IgD-negative memory B cell (primary cell): ENCODE measurements around the gene EQTN. TPM values are rescaled to one million over a fixed set of nuclear protein-coding genes. Genes with fewer than 3 reads are reported as not detected.
A peak's percentile ranks its signal among the peaks of the same experiment; 100 is the strongest.

Experiments
- H3K27ac Mint-ChIP-seq, 3 donors: one replicate each; pipeline ENCODE4 v1.8.0; 2020 to 2022; ENCODE audit warnings: mild to moderate bottlenecking in 3 of 3, mixed read lengths in 3 of 3, moderate library complexity in 1 of 3
- H3K27me3 Mint-ChIP-seq: one replicate; pipeline ENCODE4 v1.8.0; 2021; ENCODE audit warnings: mixed read lengths
- H3K36me3 Mint-ChIP-seq: one replicate; pipeline ENCODE4 v1.8.0; 2020; ENCODE audit warnings: mild to moderate bottlenecking, mixed read lengths
- H3K4me1 Mint-ChIP-seq, 3 donors: one replicate each; pipeline ENCODE4 v1.8.0; 2020 to 2022; ENCODE audit warnings: mixed read lengths in 3 of 3, mild to moderate bottlenecking in 1 of 3
- H3K4me3 Mint-ChIP-seq, 4 donors: one replicate each; pipeline ENCODE4 v1.8.0; 2020 to 2022; ENCODE audit warnings: mild to moderate bottlenecking in 4 of 4, mixed read lengths in 4 of 4, moderate library complexity in 3 of 4
- H3K9me3 Mint-ChIP-seq, 3 donors: one replicate each; pipeline ENCODE4 v1.8.0; 2020 to 2021; ENCODE audit warnings: mixed read lengths in 3 of 3, mild to moderate bottlenecking in 1 of 3
- polyA plus RNA-seq: library from polyadenylated mRNA; unstranded; fragments of 300-500 nt; fragmentation: Illumina TruSeq; gene quantifications from one replicate; pipeline ENCODE4 v1.2.3, GENCODE V29; 2021

EQTN gene
- polyA plus RNA-seq, 1 donor from 2014 or later, result 0.35 TPM

GRCh38 chr9:27329291-27329690 lies 32.3 kb upstream of the EQTN start:
- H3K36me3 Mint-ChIP-seq, result peaks cover 7% of the 10 kb centered on the region
- H3K27ac Mint-ChIP-seq, result no peak overlapping the region
- no peaks in the 10 kb centered on the region for H3K27me3 Mint-ChIP-seq
- H3K4me3 Mint-ChIP-seq, result no peak overlapping the region
- H3K4me1 Mint-ChIP-seq, result peaks cover 0 to 7% (median 6%) of the 10 kb centered on the region in 3 donors
- H3K9me3 Mint-ChIP-seq, result no peaks in the 10 kb centered on the region

GRCh38 chr9:27328483-27328882 lies 31.5 kb upstream of the EQTN start:
- peaks cover 7% of the 10 kb centered on the region for H3K36me3 Mint-ChIP-seq
- H3K27me3 Mint-ChIP-seq, result no peaks in the 10 kb centered on the region
- H3K4me1 Mint-ChIP-seq, result peaks cover 0 to 7% (median 5%) of the 10 kb centered on the region in 3 donors
- no peaks in the 10 kb centered on the region for H3K9me3 Mint-ChIP-seq
- no peak overlapping the region for H3K4me3 Mint-ChIP-seq
- no peak overlapping the region for H3K27ac Mint-ChIP-seq

GRCh38 chr9:27311184-27311583 lies 14.2 kb upstream of the EQTN start:
- no peaks in the 10 kb centered on the region for H3K36me3 Mint-ChIP-seq
- H3K27ac Mint-ChIP-seq, result peak overlapping the region in 1 of 3 donors; percentile 17
- H3K27me3 Mint-ChIP-seq, result no peaks in the 10 kb centered on the region
- H3K4me3 Mint-ChIP-seq, result no peak overlapping the region
- H3K4me1 Mint-ChIP-seq, result no peaks in the 10 kb centered on the region
- no peaks in the 10 kb centered on the region for H3K9me3 Mint-ChIP-seq

- H3K4me1 Mint-ChIP-seq, result no peaks in the 10 kb centered on the region
- H3K9me3 Mint-ChIP-seq, result no peaks in the 10 kb centered on the region
- no peaks in the 10 kb centered on the region for H3K36me3 Mint-ChIP-seq
- no peaks in the 10 kb centered on the region for H3K27me3 Mint-ChIP-seq
- H3K4me3 Mint-ChIP-seq, result no peak overlapping the region
- no peak overlapping the region for H3K27ac Mint-ChIP-seq
Observed at GRCh38 chr9:27310582-27310981, 13.6 kb upstream of the EQTN start.

- no peak overlapping the region for H3K27ac Mint-ChIP-seq
- no peaks in the 10 kb centered on the region for H3K27me3 Mint-ChIP-seq
- H3K4me1 Mint-ChIP-seq, result no peaks in the 10 kb centered on the region
- no peak overlapping the region for H3K4me3 Mint-ChIP-seq
- H3K9me3 Mint-ChIP-seq, result peaks cover 0 to 2% (median 0%) of the 10 kb centered on the region in 3 donors
- H3K36me3 Mint-ChIP-seq, result no peaks in the 10 kb centered on the region
Observed at GRCh38 chr9:27308691-27309390, 11.9 kb upstream of the EQTN start.

GRCh38 chr9:27304521-27304920 lies 7.6 kb upstream of the EQTN start:
- H3K36me3 Mint-ChIP-seq, result peaks cover 1% of the 10 kb centered on the region
- H3K27me3 Mint-ChIP-seq, result peaks cover 2% of the 10 kb centered on the region

GRCh38 chr9:27303219-27303618 lies 6.3 kb upstream of the EQTN start:
- Mint-ChIP-seq H3K27me3 (peaks cover 2% of the 10 kb centered on the region), H3K4me1 (no peaks in the 10 kb centered on the region), H3K36me3 (peaks cover 1% of the 10 kb centered on the region), H3K9me3 (peaks cover 0 to 3% (median 0%) of the 10 kb centered on the region in 3 donors), H3K4me3 (no peak overlapping the region), H3K27ac (no peak overlapping the region)

More at GRCh38 chr9:27304521-27304920, 7.6 kb upstream of the EQTN start:
- Mint-ChIP-seq H3K27ac (no peak overlapping the region), H3K4me3 (no peak overlapping the region), H3K4me1 (no peaks in the 10 kb centered on the region), H3K9me3 (peaks cover 0 to 3% (median 0%) of the 10 kb centered on the region in 3 donors)

GRCh38 chr9:27293996-27294395 lies 3.0 kb downstream of the EQTN start:
- H3K9me3 Mint-ChIP-seq, result no peaks in the 10 kb centered on the region
- H3K4me1 Mint-ChIP-seq, result no peaks in the 10 kb centered on the region
- no peak overlapping the region for H3K4me3 Mint-ChIP-seq
- no peak overlapping the region for H3K27ac Mint-ChIP-seq
- H3K36me3 Mint-ChIP-seq, result no peaks in the 10 kb centered on the region
- H3K27me3 Mint-ChIP-seq, result no peaks in the 10 kb centered on the region

- H3K4me1 Mint-ChIP-seq, result no peaks in the 10 kb centered on the region
- no peak overlapping the region for H3K4me3 Mint-ChIP-seq
- H3K27me3 Mint-ChIP-seq, result no peaks in the 10 kb centered on the region
- no peaks in the 10 kb centered on the region for H3K9me3 Mint-ChIP-seq
- no peak overlapping the region for H3K27ac Mint-ChIP-seq
- H3K36me3 Mint-ChIP-seq, result no peaks in the 10 kb centered on the region
Observed at GRCh38 chr9:27292659-27293405, 4.1 kb downstream of the EQTN start.

GRCh38 chr9:27291292-27291691 lies 5.7 kb downstream of the EQTN start:
- Mint-ChIP-seq H3K27ac (no peak overlapping the region), H3K4me3 (no peak overlapping the region), H3K9me3 (no peaks in the 10 kb centered on the region), H3K27me3 (peaks cover 4% of the 10 kb centered on the region), H3K36me3 (no peaks in the 10 kb centered on the region), H3K4me1 (no peaks in the 10 kb centered on the region)

GRCh38 chr9:27282269-27282668 lies 14.7 kb downstream of the EQTN start:
- Mint-ChIP-seq H3K27ac (no peak overlapping the region), H3K27me3 (peaks cover 8% of the 10 kb centered on the region), H3K36me3 (no peaks in the 10 kb centered on the region), H3K4me3 (no peak overlapping the region), H3K9me3 (no peaks in the 10 kb centered on the region), H3K4me1 (peaks cover 0 to 9% (median 6%) of the 10 kb centered on the region in 3 donors)

- Mint-ChIP-seq H3K9me3 (no peaks in the 10 kb centered on the region), H3K27me3 (peaks cover 4% of the 10 kb centered on the region), H3K36me3 (no peaks in the 10 kb centered on the region), H3K4me3 (peak overlapping the region in 2 of 4 donors; percentile 26 to 48), H3K4me1 (peaks cover 1 to 14% (median 11%) of the 10 kb centered on the region in 3 donors), H3K27ac (no peak overlapping the region)
Observed at GRCh38 chr9:27280860-27281259, 16.1 kb downstream of the EQTN start.

GRCh38 chr9:27280249-27280648 lies 16.7 kb downstream of the EQTN start:
- Mint-ChIP-seq H3K4me3 (no peak overlapping the region), H3K27me3 (peaks cover 4% of the 10 kb centered on the region), H3K36me3 (no peaks in the 10 kb centered on the region), H3K4me1 (peaks cover 1 to 14% (median 11%) of the 10 kb centered on the region in 3 donors), H3K9me3 (no peaks in the 10 kb centered on the region), H3K27ac (no peak overlapping the region)

GRCh38 chr9:27279611-27280010 lies 17.3 kb downstream of the EQTN start:
- Mint-ChIP-seq H3K4me3 (no peak overlapping the region), H3K27ac (no peak overlapping the region), H3K27me3 (peaks cover 2% of the 10 kb centered on the region), H3K4me1 (peaks cover 1 to 14% (median 11%) of the 10 kb centered on the region in 3 donors), H3K9me3 (no peaks in the 10 kb centered on the region), H3K36me3 (no peaks in the 10 kb centered on the region)

GRCh38 chr9:27278374-27278773 lies 18.6 kb downstream of the EQTN start:
- Mint-ChIP-seq H3K36me3 (no peaks in the 10 kb centered on the region), H3K27me3 (peaks cover 2% of the 10 kb centered on the region), H3K27ac (no peak overlapping the region), H3K9me3 (no peaks in the 10 kb centered on the region), H3K4me1 (peaks cover 1 to 14% (median 11%) of the 10 kb centered on the region in 3 donors), H3K4me3 (no peak overlapping the region)
